GF-D8 (cell line): ENCODE data around the gene ADAMTS16.

ENCODE experiments used
- DNase-seq: peaks from one replicate; lab custom pipeline; 2025; lab: John Stamatoyannopoulos, UW

The ADAMTS16 gene

GRCh38 chr5:5234912-5235311 is 94.8 kb downstream of the ADAMTS16 start:
- DNase-seq: no peak

GRCh38 chr5:5235685-5236084 is 95.6 kb downstream of the ADAMTS16 start:
- no peak for DNase-seq

GRCh38 chr5:5239191-5239590 is 99.1 kb downstream of the ADAMTS16 start:
- DNase-seq: no peak

GRCh38 chr5:5240234-5240633 is 100.1 kb downstream of the ADAMTS16 start:
- no peak for DNase-seq

- DNase-seq: no peak
Observed at GRCh38 chr5:5242056-5242455, 101.9 kb downstream of the ADAMTS16 start.

- DNase-seq: no peak
Observed at GRCh38 chr5:5246736-5247135, 106.6 kb downstream of the ADAMTS16 start.

GRCh38 chr5:5250758-5251157 is 110.6 kb downstream of the ADAMTS16 start:
- DNase-seq: no peak

- no peak for DNase-seq
Observed at GRCh38 chr5:5252106-5252505, 112.0 kb downstream of the ADAMTS16 start.

- DNase-seq: no peak
Observed at GRCh38 chr5:5257353-5257752, 117.2 kb downstream of the ADAMTS16 start.

- DNase-seq: no peak
Observed at GRCh38 chr5:5258564-5258963, 118.4 kb downstream of the ADAMTS16 start.

- no peak for DNase-seq
Observed at GRCh38 chr5:5264727-5265126, 124.6 kb downstream of the ADAMTS16 start.

GRCh38 chr5:5266297-5266696 is 126.2 kb downstream of the ADAMTS16 start:
- DNase-seq: no peak

- DNase-seq: no peak
Observed at GRCh38 chr5:5270161-5270560, 130.0 kb downstream of the ADAMTS16 start.

- DNase-seq: no peak
Observed at GRCh38 chr5:5270958-5271785, 131.0 kb downstream of the ADAMTS16 start.

- DNase-seq: no peak
Observed at GRCh38 chr5:5271786-5272321, 131.7 kb downstream of the ADAMTS16 start.

GRCh38 chr5:5273398-5273797 is 133.3 kb downstream of the ADAMTS16 start:
- DNase-seq: no peak

- no peak for DNase-seq
Observed at GRCh38 chr5:5273976-5274375, 133.8 kb downstream of the ADAMTS16 start.

- DNase-seq: no peak
Observed at GRCh38 chr5:5275211-5275610, 135.1 kb downstream of the ADAMTS16 start.

- DNase-seq: no peak
Observed at GRCh38 chr5:5276430-5276829, 136.3 kb downstream of the ADAMTS16 start.

GRCh38 chr5:5276951-5277517 is 136.9 kb downstream of the ADAMTS16 start:
- no peak for DNase-seq

- no peak for DNase-seq
Observed at GRCh38 chr5:5278201-5278814, 138.2 kb downstream of the ADAMTS16 start.

GRCh38 chr5:5278815-5279381 is 138.8 kb downstream of the ADAMTS16 start:
- no peak for DNase-seq

- no peak for DNase-seq
Observed at GRCh38 chr5:5285906-5286305, 145.8 kb downstream of the ADAMTS16 start.
